DMS153 (cell line): ENCODE measurements around the gene TRABD2B.

ENCODE experiments used
- DNase-seq: peaks from one replicate; lab custom pipeline; 2025; lab: John Stamatoyannopoulos, UW

The TRABD2B gene

GRCh38 chr1:47774986-47775834, 222.0 kb downstream of the TRABD2B start:
- DNase-seq: no peak

DNA sequence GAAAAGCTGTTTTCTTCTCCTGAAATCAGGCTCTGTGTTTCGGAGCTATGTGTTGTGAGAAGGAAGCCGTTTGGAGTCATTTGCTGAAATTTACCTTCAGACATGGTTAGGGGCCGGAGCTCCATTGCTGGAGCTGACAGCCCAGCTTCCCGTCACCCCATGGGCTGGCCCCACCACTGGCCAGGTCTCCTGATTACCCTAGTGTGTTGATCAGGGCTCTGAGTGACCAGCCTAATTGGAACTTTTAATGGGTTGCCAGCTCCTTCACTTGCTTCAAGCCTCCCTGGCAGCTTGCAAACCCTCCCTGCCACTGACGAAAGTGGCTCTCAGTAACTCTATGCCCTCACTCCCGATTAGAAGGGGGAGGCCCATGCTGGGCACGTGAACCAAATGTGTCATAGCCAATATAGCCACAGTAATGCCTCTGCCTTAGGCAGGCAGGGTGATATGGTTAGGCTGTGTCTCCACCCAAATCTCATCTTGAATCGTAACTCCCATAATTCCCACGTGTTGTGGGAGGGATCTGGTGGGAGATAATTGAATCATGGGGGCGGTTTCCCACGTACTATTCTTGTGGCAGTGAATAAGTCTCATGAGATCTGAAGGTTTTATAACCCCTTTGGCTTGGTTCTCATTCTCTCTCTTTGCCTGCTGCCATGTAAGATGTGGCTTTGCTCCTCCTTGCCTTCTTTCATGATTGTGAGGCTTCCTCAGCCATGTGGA, 224.1 kb downstream of the TRABD2B start:
- DNase-seq: no peak

DNA sequence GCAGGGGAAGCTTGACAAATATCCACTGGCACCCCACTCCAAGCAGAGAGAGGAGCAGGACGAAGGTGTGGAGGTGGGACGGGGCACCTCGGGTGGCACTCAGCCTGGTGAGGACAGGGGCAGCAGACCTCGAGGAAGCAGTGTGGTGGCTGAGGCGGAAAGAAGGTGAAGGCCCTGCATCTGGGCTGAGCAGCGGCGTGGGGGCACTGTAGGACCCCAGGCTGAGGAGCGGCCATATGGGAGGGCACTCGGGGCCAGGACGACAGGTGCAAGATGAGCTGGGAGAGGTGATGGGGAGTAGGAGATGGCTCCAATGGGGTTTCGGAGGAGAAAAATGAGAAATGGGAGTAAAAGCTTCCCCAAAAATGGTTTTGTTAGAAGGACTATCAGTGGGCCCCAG, 224.9 kb downstream of the TRABD2B start:
- DNase-seq: no peak

DNA sequence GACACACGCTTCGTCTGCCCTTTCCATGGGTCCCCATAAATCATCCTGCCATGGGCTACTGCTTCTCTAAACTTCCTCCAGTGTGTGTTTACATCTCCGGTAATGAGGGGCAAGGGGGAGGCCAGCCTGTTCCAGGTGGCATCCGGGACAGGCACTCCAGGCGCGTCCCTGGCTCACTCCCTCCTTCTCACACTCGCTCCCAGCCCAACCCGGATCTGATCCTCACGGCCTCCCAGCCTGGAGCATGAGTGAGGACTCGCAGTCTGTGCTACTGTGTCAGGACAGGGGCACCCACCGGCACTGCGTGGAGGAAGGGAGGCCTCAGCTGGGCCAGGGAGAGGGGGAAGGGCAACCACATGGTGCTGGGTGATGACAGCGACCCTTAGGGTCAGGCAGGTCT, 225.4 kb downstream of the TRABD2B start:
- peak; percentile 23 for DNase-seq

GRCh38 chr1:47769983-47770382, 227.2 kb downstream of the TRABD2B start:
- no peak for DNase-seq

DNA sequence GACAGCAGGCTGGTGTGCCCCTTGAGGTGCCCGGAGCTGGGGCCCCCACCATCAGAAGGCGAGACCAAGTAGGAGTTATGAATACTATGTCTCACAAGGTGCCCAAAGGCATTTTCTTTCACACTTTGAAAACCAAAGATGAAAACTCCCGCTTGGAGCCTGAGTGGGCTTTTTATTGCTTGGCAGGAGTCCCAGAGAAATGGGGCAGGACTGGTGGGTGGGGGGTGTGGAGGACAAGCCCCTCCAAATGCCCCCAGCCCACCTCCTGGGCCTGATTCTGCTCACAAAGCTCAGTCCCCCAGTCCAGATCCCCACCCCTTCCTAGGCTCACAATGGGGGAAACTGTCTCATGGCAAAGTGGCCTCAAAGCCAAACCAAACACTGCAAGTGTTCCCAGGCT, 227.9 kb downstream of the TRABD2B start:
- no peak for DNase-seq

GRCh38 chr1:47767741-47768100, 229.5 kb downstream of the TRABD2B start:
- no peak for DNase-seq

GRCh38 chr1:47766832-47767740, 230.1 kb downstream of the TRABD2B start:
- DNase-seq: no peak

DNA sequence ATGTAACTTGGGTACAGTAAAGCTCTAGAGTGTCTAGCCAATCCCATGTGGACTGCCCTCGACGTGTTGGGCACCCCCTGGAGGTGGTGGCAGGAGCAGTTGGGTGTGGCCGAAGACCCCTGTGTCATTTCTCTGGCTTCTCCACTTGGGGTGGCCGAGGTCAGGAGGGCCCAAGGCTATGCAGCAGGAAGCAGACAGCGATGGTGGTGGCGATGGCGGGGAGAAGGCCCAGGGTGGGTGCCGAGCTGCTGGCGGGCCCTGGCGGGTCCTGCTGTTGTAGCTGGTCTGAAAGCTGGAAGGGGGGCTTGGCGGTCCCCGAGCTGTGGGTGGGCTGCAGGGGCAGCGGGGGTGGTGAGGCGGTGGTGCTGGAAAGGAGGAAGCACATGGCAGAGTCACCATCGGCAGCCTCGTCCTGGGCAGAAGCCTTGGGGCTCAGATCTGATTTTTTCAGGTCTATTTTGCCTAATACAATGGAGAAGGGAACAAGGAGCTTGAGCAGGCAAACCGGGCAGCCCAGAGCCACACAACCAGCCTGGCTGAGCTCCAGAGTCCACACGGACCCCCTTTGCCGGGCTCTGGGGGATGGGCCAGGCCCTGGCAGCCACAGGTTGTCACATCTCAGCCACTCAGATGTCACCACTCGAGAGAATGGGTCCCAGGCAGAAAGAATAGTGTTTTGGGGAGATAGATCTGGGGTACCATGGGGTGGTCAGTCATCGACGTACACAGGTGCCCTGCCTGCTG, 231.3 kb downstream of the TRABD2B start:
- DNase-seq: no peak

GRCh38 chr1:47765236-47765635, 231.9 kb downstream of the TRABD2B start:
- no peak for DNase-seq

DNA sequence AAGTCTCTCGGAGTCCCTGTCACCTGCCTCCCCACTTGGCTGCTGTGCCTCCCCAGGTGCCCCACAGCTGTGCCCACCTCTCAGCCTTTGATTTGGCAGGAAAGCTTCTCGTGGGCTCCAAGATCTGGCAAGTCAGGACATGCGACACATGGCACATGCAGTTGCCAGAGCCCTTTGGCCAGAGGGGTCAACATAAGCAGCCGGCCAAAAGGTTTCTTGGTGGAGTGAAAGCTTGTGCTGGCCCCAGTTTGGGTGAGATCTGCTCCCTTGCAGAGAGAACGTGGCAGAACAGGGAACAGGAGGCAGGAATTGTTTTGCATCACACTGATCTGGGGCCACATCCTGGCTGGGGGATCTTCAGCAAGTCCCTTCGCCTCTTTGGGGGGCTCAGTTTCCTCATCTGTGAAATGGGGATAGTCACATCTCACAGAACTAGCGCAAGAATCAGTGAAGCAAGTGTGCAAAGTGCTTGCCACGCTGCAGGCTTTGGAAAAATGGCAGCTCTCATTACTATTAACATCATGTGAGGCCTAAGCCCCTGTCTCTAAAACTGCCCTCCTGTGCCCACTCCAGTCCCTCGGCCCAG, 232.6 kb downstream of the TRABD2B start:
- DNase-seq: no peak

GRCh38 chr1:47763591-47764171, 233.5 kb downstream of the TRABD2B start:
- DNase-seq: no peak

DNA sequence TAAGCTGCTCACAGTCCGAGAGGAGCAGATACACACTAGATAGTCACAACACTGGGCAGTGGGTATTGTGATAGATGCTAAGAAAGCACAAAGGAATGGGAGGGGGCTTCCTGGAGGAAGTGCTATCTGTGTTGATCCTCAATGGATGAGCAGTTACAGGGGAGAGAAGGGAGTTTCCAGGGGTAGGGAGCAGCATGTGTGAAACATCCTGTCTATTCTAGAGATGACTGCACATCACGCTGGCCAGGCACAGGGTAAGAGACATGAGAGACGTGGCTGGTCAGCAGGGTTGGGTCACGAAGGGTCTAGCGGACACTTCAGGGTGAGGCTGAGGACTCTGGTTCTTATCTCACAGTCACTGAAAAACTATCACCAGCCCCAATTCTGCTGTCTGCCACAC, 235.2 kb downstream of the TRABD2B start:
- DNase-seq: no peak

DNA sequence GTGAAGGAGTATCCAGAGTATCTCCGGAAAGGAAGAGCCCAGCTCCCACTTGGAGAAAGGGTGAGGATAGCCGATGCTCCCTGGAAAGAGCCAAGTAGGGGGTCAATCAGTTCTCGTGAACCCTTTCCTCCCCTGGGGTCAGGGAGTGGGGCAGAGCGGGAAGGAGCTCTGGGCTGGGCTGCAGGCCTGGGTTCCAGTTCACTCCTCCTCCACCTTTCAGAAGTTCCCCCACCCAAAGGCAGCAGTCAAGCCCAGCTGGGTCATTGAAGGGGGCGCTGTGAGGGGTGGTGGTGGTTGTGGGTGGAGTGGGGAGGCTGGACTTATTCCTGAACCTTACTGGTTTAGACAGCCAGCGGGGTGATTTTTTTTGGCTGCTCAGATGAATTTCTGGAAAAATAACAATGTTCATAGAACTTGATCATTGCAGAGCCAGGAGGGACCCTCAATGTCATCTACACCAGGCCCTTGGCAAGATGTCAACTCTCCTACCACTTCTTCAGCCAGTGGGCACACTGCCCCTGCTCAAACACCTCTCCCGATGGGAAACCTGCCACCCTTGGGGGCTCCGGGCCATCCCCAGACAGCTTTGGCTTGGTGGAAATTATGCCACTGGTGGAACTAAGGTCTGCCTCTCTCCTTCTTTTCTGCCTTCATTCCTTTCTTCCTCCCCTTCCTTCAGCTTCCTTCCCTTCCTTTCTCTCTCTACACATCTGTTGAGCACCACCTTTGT, 235.8 kb downstream of the TRABD2B start:
- DNase-seq: no peak

- no peak for DNase-seq
These were observed 237.1 kb downstream of the TRABD2B start for GRCh38 chr1:47759936-47760629.

GRCh38 chr1:47759251-47759935, 237.8 kb downstream of the TRABD2B start:
- no peak for DNase-seq

- no peak for DNase-seq
These were observed 238.6 kb downstream of the TRABD2B start for GRCh38 chr1:47758341-47759250.
